ENCODE results near the gene ATXN7L3. TPM values are rescaled to one million over a fixed set of nuclear protein-coding genes. Genes with fewer than 3 reads are reported as not detected.

ATXN7L3 gene
- total RNA-seq, 1 experiment from 2014 or later, result 86.7 TPM

GRCh38 chr17:44171931-44172455 is 27.7 kb downstream of the ATXN7L3 start:
- ATAC-seq, result no peak
- no peaks in the 10 kb centered on the region for H3K9me2 ChIP-seq (ENCODE audit: insufficient read depth)
- BruUV-seq (replicated peaks), result no TSS peak
- RAD21 ChIA-PET (ENCODE audit: low non-redundant PET in 1 of 2, low total read pairs in 2 of 2, uncharacterized antibody in 2 of 2, unreplicated experiment in 2 of 2), result no interaction called here
- DNase-seq (ENCODE audit: low read depth, low spot score), result no peak
- CTCF ChIA-PET, result no interaction called here
- peaks cover 0 to 3% of the 10 kb centered on the region in 2 experiments; a peak in 1 of 4 replicates for H3K36me3 ChIP-seq (ENCODE audit: control insufficient read depth in 1 of 2, insufficient read depth in 2 of 2, low read length in 2 of 2)
- no peak for TF ChIP-seq RAD21 (IDR thresholded peaks at IDR 0.05; ENCODE audit: low read depth)
- TF ChIP-seq POLR2AphosphoS5 (IDR thresholded peaks at IDR 0.05; ENCODE audit: low read depth, low read length), result 0 out of 2 replicates have a peak, but pooled peaks have one; percentile 6
- intact Hi-C loops (cut with micrococcal nuclease), result no loop called here
- H3K9ac ChIP-seq (ENCODE audit: low read length), result no peak overlapping the region
- H3K4me1 ChIP-seq (ENCODE audit: control insufficient read depth in 1 of 2, insufficient read depth in 2 of 2, low read length in 2 of 2), result peaks cover 0 to 13% of the 10 kb centered on the region in 2 experiments; a peak in 2 of 4 replicates
- no peak overlapping the region for H3K4me3 ChIP-seq (replicated peaks in 1 of 2; ENCODE audit: low read depth in 1 of 2, low read length in 2 of 2)
- H3K27ac ChIP-seq (ENCODE audit: low read depth, low read length), result no peak overlapping the region
- H3K79me2 ChIP-seq (ENCODE audit: insufficient read depth, low read length), result no peaks in the 10 kb centered on the region
- POLR2A ChIA-PET, result interaction anchor here (1.1 to 1.3 kb wide), 2 partner anchors 13 to 17 kb away, joined by 3 to 4 read pairs; no protein-coding TSS in a partner anchor
- no peaks in the 10 kb centered on the region for H3K9me3 ChIP-seq (ENCODE audit: control insufficient read depth in 1 of 2, insufficient read depth in 1 of 2, low read depth in 1 of 2, low read length in 2 of 2)
- no peak overlapping the region for H2AFZ ChIP-seq (ENCODE audit: low read depth, low read length, poor library complexity, severe bottlenecking)
- H3K4me2 ChIP-seq (ENCODE audit: low read length), result no peak overlapping the region
- no peaks in the 10 kb centered on the region for H3K27me3 ChIP-seq (ENCODE audit: insufficient read depth, low read length)
- no peaks in the 10 kb centered on the region for H4K20me1 ChIP-seq (ENCODE audit: insufficient read depth)

- no peak within 1 kb of the TSS for H2AFZ ChIP-seq (ENCODE audit: low read depth, low read length, poor library complexity, severe bottlenecking)
- no peak within 1 kb of the TSS; the same call in 1 of the 2 replicates for H3K4me2 ChIP-seq (ENCODE audit: low read length)
- intact Hi-C loops (cut with micrococcal nuclease), result no loop called here
- CTCF ChIA-PET, result no interaction called here
- H3K9ac ChIP-seq (ENCODE audit: low read length), result no peak within 1 kb of the TSS
- no peaks in the 10 kb centered on the region for H3K9me3 ChIP-seq (ENCODE audit: control insufficient read depth in 1 of 2, insufficient read depth in 1 of 2, low read depth in 1 of 2, low read length in 2 of 2)
- ATAC-seq (no peak), DNase-seq (ENCODE audit: low read depth, low spot score) (no peak)
- H3K9me2 ChIP-seq (ENCODE audit: insufficient read depth), result no peaks in the 10 kb centered on the region
- H4K20me1 ChIP-seq (ENCODE audit: insufficient read depth), result no peaks in the 10 kb centered on the region
- H3K4me3 ChIP-seq (replicated peaks in 1 of 2; ENCODE audit: low read depth in 1 of 2, low read length in 2 of 2), result no peak within 1 kb of the TSS
- RAD21 ChIA-PET (ENCODE audit: low non-redundant PET in 1 of 2, low total read pairs in 2 of 2, uncharacterized antibody in 2 of 2, unreplicated experiment in 2 of 2), result interaction anchor here (0.6 to 0.7 kb wide), 2 partner anchors 16 to 49 kb away, joined by 3 read pairs; partner anchors contain the start of gene TMUB2 (in 1 of the 2)
- peaks cover 0 to 13% of the 10 kb centered on the region in 2 experiments; a peak in 2 of 4 replicates for H3K4me1 ChIP-seq (ENCODE audit: control insufficient read depth in 1 of 2, insufficient read depth in 2 of 2, low read length in 2 of 2)
- H3K27ac ChIP-seq (ENCODE audit: low read depth, low read length), result no peak within 1 kb of the TSS; the same call in 1 of the 2 replicates
- no peaks in the 10 kb centered on the region for H3K36me3 ChIP-seq (ENCODE audit: control insufficient read depth in 1 of 2, insufficient read depth in 2 of 2, low read length in 2 of 2)
- no TSS peak for BruUV-seq (replicated peaks)
- no peaks in the 10 kb centered on the region for H3K27me3 ChIP-seq (ENCODE audit: insufficient read depth, low read length)
- POLR2A ChIA-PET, result interaction anchor here (1.5 kb wide), 1 partner anchor 13 kb away, joined by 5 read pairs; no protein-coding TSS in a partner anchor
- H3K79me2 ChIP-seq (ENCODE audit: insufficient read depth, low read length), result no peaks in the 10 kb centered on the region
- TF ChIP-seq, protein P1, sequence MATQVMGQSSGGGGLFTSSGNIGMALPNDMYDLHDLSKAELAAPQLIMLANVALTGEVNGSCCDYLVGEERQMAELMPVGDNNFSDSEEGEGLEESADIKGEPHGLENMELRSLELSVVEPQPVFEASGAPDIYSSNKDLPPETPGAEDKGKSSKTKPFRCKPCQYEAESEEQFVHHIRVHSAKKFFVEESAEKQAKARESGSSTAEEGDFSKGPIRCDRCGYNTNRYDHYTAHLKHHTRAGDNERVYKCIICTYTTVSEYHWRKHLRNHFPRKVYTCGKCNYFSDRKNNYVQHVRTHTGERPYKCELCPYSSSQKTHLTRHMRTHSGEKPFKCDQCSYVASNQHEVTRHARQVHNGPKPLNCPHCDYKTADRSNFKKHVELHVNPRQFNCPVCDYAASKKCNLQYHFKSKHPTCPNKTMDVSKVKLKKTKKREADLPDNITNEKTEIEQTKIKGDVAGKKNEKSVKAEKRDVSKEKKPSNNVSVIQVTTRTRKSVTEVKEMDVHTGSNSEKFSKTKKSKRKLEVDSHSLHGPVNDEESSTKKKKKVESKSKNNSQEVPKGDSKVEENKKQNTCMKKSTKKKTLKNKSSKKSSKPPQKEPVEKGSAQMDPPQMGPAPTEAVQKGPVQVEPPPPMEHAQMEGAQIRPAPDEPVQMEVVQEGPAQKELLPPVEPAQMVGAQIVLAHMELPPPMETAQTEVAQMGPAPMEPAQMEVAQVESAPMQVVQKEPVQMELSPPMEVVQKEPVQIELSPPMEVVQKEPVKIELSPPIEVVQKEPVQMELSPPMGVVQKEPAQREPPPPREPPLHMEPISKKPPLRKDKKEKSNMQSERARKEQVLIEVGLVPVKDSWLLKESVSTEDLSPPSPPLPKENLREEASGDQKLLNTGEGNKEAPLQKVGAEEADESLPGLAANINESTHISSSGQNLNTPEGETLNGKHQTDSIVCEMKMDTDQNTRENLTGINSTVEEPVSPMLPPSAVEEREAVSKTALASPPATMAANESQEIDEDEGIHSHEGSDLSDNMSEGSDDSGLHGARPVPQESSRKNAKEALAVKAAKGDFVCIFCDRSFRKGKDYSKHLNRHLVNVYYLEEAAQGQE (IDR thresholded peaks at IDR 0.05; ENCODE audit: low read depth), result no peak
- TF ChIP-seq ZFX (IDR thresholded peaks at IDR 0.05) (no peak), CEBPB (IDR thresholded peaks at IDR 0.05; ENCODE audit: low read depth) (no peak), CTCF (IDR thresholded peaks at IDR 0.05 in 2 of 3, conservative IDR thresholded peaks at IDR 0.05 in 1 of 3; ENCODE audit: borderline replicate concordance in 1 of 3, insufficient read depth in 1 of 3, low read depth in 2 of 3, low read length in 2 of 3) (no peak), TCF7L2 (IDR thresholded peaks at IDR 0.05; ENCODE audit: borderline replicate concordance, extremely low read depth, insufficient read depth, insufficient read length) (no peak), SRF (IDR thresholded peaks at IDR 0.05; ENCODE audit: low read depth) (no peak), POLR2AphosphoS5 (IDR thresholded peaks at IDR 0.05; ENCODE audit: low read depth, low read length) (no peak), EZH2phosphoT487 (IDR thresholded peaks at IDR 0.05; ENCODE audit: borderline replicate concordance) (no peak)
- TF ChIP-seq, protein P2, sequence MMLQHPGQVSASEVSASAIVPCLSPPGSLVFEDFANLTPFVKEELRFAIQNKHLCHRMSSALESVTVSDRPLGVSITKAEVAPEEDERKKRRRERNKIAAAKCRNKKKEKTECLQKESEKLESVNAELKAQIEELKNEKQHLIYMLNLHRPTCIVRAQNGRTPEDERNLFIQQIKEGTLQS (IDR thresholded peaks at IDR 0.05), result no peak
These were observed 29.0 kb downstream of the ATXN7L3 start, which contains the start of gene ASB16 for GRCh38 chr17:44170499-44171201. TSS of gene ASB16 (plus strand) at chr17:44170704. CDS start at chr17:44170790, 86 bp downstream.
